Tibial nerve (tissue), 4 donors: ENCODE results near the gene IL16.

Source experiments
- EP300 ChIP-seq, 2 donors: sonication (generic); formaldehyde crosslinking; IDR thresholded peaks; one replicate each; pipeline ENCODE4 v1.6.1; 2017; ENCODE audit warnings: antibody characterized with exemption in 2 of 2, mild to moderate bottlenecking in 1 of 2
- POLR2A ChIP-seq, 2 donors: fragments of 450-650 bp; IDR thresholded peaks; one replicate each; pipeline ENCODE4 v1.6.1; 2017; ENCODE audit warnings: antibody characterized with exemption in 2 of 2, mild to moderate bottlenecking in 2 of 2, moderate library complexity in 2 of 2
- TF ChIP-seq, protein P1 (sequence below), 5 experiments: fragments of 200-600 bp in 3 of 5; fragments of 450-650 bp in 2 of 5; sonication (generic) in 3 of 5; IDR thresholded peaks; one replicate each; pipeline ENCODE4 v1.5.1; 2016 to 2019; ENCODE audit warnings: antibody characterized with exemption in 5 of 5, mild to moderate bottlenecking in 3 of 5, moderate library complexity in 2 of 5

GRCh38 chr15:81302701-81303109, 106.0 kb downstream of the IL16 start:
- TF ChIP-seq, protein P1, sequence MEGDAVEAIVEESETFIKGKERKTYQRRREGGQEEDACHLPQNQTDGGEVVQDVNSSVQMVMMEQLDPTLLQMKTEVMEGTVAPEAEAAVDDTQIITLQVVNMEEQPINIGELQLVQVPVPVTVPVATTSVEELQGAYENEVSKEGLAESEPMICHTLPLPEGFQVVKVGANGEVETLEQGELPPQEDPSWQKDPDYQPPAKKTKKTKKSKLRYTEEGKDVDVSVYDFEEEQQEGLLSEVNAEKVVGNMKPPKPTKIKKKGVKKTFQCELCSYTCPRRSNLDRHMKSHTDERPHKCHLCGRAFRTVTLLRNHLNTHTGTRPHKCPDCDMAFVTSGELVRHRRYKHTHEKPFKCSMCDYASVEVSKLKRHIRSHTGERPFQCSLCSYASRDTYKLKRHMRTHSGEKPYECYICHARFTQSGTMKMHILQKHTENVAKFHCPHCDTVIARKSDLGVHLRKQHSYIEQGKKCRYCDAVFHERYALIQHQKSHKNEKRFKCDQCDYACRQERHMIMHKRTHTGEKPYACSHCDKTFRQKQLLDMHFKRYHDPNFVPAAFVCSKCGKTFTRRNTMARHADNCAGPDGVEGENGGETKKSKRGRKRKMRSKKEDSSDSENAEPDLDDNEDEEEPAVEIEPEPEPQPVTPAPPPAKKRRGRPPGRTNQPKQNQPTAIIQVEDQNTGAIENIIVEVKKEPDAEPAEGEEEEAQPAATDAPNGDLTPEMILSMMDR (IDR thresholded peaks at IDR 0.05) = no peak
- TF ChIP-seq EP300 (IDR thresholded peaks at IDR 0.05) (no peak), POLR2A (IDR thresholded peaks at IDR 0.05) (no peak)
